ENCODE data around the gene KIF22. TPM values are rescaled to one million over a fixed set of nuclear protein-coding genes. Genes with fewer than 3 reads are reported as not detected.

The KIF22 gene
- total and polyA plus RNA-seq, 9 of the 15 experiments (the other 6 are each of a cell fraction or from before 2014, with no cell fraction given), result 8.7 to 232 (median 131) TPM

DNA sequence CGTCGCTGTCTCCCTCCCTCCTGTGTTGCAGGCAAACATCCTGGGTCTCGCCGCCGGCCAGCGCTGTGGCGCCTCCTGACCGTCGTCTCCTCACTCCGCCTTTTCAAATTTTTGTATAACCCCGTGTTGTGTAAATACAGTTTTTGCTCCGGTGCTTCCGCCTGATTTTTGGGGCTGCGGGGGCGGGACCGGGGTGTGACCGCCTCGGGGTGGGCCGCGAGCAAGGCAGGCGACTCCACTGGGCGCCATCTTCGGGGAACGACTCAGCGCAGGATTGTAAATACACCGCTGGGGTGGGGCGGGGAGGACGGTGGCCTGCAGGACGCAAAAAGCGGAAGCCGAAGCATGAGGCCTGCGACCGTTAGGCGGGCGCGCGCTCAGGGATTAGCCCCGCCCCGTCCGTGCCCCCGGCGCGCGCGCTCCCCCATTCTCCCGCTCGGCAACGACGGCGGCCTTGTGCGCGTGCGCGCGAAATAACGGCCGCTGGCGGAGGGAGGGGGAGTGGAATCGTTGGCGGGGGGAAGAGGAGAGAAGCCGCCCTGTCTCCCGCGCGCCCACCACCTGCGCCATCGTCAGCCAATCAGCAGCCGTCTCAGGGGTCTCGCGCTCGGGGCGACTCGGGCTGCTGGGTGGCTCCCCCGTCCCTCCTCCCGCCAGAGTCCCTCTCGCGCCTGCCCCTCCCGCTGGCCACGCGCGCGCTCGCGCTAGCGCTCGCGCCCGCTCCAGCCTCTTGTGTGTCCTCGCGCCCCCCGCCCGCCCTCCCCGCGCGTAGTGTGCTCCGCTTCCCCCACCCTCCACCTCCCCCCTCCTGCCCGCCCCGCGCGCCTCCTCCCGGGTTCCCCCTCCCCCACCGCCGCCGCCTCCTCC lies 14.9 kb downstream of the KIF22 start (continued):
- TF ChIP-seq SIX5 (IDR thresholded peaks at IDR 0.05; ENCODE audit: borderline replicate concordance in 1 of 2, insufficient read depth in 1 of 2, low read depth in 1 of 2, low read length in 2 of 2), result 0 out of 4 replicates have a peak, but pooled peaks of 1 of the 2 experiments have one; percentile 12
- no peak for TF ChIP-seq IRF1 (CRISPR knock-in tag; IDR thresholded peaks at IDR 0.05; ENCODE audit: borderline replicate concordance)
- no peak for TF ChIP-seq KAT2B (IDR thresholded peaks at IDR 0.05; ENCODE audit: low read depth, low read length)
- peak; percentile 56 for TF ChIP-seq ZNF324 (CRISPR knock-in tag; IDR thresholded peaks at IDR 0.05)
- TF ChIP-seq ESRRA (IDR thresholded peaks at IDR 0.05; ENCODE audit: borderline replicate concordance, low read depth), result peak; percentile 57; the same call in 1 of the 2 replicates
- no peak for TF ChIP-seq ZC3H8 (IDR thresholded peaks at IDR 0.05)
- peak; percentile 92 for TF ChIP-seq ZNF76 (CRISPR knock-in tag; IDR thresholded peaks at IDR 0.05; ENCODE audit: borderline replicate concordance)
- no peak for TF ChIP-seq U2AF2 (optimal IDR thresholded peaks at IDR 0.05; ENCODE audit: low read depth, low read length)
- TF ChIP-seq, protein P1, sequence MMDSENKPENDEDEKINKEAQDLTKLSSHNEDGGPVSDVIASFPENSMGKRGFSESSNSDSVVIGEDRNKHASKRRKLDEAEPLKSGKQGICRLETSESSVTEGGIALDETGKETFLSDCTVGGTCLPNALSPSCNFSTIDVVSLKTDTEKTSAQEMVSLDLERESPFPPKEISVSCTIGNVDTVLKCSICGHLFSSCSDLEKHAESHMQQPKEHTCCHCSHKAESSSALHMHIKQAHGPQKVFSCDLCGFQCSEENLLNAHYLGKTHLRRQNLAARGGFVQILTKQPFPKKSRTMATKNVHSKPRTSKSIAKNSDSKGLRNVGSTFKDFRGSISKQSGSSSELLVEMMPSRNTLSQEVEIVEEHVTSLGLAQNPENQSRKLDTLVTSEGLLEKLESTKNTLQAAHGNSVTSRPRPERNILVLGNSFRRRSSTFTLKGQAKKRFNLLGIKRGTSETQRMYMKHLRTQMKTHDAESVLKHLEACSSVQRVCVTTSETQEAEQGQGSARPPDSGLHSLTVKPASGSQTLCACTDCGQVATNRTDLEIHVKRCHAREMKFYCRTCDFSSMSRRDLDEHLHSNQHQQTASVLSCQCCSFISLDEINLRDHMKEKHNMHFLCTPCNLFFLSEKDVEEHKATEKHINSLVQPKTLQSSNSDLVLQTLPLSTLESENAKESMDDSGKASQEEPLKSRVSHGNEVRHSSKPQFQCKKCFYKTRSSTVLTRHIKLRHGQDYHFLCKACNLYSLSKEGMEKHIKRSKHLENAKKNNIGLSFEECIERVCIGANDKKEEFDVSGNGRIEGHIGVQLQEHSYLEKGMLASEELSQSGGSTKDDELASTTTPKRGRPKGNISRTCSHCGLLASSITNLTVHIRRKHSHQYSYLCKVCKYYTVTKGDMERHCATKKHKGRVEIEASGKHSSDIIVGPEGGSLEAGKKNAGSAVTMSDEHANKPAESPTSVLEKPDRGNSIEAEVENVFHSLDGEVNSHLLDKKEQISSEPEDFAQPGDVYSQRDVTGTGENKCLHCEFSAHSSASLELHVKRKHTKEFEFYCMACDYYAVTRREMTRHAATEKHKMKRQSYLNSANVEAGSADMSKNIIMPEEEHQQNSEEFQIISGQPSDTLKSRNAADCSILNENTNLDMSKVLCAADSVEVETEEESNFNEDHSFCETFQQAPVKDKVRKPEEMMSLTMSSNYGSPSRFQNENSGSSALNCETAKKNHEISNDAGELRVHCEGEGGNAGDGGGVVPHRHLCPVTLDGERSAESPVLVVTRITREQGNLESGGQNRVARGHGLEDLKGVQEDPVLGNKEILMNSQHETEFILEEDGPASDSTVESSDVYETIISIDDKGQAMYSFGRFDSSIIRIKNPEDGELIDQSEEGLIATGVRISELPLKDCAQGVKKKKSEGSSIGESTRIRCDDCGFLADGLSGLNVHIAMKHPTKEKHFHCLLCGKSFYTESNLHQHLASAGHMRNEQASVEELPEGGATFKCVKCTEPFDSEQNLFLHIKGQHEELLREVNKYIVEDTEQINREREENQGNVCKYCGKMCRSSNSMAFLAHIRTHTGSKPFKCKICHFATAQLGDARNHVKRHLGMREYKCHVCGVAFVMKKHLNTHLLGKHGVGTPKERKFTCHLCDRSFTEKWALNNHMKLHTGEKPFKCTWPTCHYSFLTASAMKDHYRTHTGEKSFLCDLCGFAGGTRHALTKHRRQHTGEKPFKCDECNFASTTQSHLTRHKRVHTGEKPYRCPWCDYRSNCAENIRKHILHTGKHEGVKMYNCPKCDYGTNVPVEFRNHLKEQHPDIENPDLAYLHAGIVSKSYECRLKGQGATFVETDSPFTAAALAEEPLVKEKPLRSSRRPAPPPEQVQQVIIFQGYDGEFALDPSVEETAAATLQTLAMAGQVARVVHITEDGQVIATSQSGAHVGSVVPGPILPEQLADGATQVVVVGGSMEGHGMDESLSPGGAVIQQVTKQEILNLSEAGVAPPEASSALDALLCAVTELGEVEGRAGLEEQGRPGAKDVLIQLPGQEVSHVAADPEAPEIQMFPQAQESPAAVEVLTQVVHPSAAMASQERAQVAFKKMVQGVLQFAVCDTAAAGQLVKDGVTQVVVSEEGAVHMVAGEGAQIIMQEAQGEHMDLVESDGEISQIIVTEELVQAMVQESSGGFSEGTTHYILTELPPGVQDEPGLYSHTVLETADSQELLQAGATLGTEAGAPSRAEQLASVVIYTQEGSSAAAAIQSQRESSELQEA (IDR thresholded peaks at IDR 0.05; ENCODE audit: low read depth), result peak; percentile 97
- TF ChIP-seq TSHZ1 (CRISPR knock-in tag; IDR thresholded peaks at IDR 0.05), result no peak

All from K562 (cell line).